HuH-7.5 (cell line): ENCODE results near the gene STRBP.
"Not testable (repeated sequence)": the region's sequence is repeated elsewhere in the genome, so short reads cannot be mapped to it uniquely, and the experiment has no call there.

Experiments
- DNase-seq: peaks from one replicate; pipeline ENCODE4 v3.0.0; 2011; ENCODE audit warnings: low spot score

Gene STRBP

DNA sequence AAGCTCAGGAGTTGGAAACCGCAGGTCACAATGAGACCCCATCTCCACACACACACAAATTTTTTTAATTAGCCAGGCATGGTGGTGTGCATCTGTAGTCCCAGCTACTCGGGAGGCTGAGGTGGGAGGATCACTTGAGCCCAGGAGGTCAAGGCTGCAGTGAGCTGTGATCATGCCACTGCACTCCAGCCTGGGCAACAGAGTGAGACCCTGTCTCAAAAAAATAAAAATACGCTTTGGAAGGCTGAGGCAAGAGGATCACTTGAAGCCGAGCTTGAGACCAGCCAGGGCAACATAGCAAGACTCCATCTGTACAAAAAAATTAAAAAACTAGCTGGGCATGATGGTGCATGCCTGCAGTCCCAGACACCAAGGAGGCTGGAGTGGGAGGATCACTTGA is 19.2 kb downstream of the STRBP start:
- DNase-seq = not testable (repeated sequence)

DNA sequence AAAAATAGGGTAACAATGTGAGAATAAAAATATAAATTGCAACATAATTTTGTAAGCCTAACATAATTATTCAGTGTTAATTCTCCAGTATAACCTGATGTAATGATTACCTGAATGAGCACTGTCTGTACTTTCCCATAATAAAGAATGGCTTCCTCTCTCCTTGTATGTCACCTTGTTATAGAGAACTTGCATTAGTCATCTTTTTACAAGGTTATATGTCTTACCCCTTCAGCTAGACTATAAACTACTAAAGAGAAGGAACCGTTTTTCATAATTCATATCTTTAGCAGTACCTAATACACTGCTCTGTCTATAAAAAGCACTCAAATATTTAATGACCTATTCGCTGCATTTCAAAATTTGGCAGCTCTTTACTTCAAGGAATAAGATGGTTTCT is 19.8 kb downstream of the STRBP start:
- DNase-seq = no peak

DNA sequence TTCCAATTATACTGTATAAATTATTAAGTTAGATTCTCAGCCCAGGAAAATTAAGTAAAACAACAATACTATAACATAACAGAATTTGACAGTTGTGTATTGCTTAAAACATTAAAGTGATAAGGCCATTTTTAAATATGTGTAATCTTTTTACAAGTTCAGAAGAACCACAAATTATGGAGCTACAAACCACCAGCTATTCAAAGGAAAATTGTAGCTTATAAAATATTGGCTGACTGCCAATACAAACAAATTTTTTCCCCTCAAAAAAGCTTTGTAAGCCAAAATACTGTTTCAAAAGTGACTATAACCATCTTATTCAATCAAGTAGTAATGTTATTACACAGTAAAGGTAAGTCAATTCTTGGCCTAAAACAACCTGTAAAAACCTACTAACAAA is 21.9 kb downstream of the STRBP start:
- no peak for DNase-seq

DNA sequence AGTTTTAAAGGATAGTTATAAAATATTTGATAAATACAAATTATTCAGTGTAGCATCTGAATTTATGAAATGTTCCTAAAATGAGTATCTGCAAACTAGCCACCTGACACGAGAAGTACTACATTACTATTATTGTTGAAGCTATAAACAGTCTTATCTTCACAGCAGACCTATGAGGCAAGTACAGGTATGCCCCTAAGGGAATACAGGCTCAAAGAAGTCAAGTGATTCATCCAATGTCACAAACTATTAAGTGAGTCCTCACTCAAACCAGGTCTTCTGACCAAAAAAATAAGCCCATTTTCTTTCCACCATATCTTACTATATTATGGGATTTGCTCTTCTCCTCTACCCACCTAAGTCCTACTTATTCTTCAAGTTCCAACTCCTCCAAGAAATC is 28.7 kb downstream of the STRBP start:
- DNase-seq = no peak

DNA sequence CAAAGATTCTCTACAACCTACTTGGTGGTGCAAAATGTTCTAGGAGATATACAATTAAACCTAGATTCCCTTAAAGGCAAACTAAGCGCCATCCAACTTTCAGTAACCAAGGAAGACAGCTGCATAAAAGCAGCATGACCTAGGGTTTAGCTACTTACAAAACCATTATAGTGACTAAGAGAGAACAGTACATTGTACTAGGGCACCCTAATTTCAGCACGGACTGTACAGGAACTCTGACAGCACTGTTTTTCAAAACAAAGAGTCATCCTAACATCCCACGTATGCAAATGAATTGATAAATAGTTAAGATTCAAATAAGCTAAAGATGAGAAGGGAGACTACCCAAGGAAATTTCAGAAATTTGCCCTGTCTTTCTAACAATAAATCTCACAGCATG is 30.0 kb downstream of the STRBP start:
- DNase-seq = no peak

DNA sequence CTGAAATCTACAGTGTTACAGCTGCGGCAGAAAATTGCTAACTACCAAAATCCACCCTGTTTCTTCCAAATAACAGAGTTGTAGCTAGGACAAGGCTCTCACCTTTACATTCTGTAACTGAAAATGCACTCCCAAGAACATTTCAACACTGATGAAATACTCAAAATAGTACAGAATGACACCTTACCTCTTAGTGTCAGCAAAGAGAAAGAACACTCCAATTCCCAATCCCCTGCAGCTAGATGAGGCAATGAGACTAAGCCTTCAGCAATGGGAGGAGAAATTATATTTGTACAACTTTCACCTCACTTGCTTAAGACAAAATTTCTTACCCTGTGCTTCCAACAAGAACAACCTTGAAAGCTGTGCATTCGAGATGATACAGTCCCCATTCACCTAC is 31.2 kb downstream of the STRBP start:
- no peak for DNase-seq

DNA sequence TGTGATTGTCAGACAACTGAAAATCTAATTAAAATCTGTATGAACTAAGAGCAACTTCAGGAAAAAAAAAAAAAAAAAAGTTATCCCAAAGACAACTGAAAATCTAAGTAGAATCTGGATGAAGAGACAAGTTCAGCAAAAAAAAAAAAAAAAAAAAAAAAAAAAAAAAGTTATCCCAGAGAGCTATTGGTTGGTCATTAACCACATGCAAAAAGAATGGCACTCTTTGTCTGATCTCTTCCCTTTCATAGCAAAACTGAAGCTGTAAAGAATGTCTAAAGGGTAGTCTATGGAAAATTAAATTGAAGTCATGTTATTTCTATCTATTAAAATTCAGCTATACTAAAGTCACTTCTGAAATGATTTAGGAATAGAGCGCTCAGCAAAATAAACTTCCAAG is 32.9 kb downstream of the STRBP start:
- DNase-seq = no peak

DNA sequence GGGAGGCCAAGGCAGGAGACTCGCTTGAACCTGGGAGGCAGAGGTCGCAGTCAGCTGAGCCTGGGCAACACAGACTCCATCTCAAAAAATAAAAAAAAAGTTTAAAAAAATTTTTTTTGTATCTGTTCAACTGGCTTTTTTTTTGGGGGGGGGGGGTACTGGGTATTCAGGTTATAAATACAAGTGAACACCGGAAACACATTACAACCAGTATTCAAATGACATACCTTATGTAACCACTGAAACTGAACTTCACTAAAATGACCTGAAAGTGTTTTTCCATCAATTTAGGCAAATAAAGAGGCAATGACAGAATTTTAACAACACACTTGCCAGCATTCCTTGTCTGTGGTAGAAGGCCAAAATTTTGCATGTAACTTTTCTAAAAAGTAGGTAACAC is 33.5 kb downstream of the STRBP start:
- DNase-seq = no peak

DNA sequence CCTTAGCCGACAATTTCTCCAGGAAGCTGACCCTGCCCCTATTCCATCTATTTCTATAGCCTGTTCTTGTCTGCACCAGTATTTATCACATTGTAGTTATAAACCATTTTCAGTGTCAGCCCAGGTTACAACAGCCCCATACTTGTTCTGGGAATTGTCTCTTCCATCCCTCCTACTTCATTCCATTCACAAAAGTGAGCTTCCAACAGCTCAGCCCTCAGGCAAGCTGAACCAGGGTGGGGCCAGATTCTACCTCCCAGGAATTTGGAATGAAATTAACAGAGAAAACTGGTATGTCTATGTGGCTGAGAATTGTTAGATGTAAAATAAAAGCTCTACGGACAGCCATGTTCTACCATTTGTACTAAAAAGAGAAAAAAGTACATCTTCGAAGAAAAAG is 36.1 kb downstream of the STRBP start:
- DNase-seq = no peak

DNA sequence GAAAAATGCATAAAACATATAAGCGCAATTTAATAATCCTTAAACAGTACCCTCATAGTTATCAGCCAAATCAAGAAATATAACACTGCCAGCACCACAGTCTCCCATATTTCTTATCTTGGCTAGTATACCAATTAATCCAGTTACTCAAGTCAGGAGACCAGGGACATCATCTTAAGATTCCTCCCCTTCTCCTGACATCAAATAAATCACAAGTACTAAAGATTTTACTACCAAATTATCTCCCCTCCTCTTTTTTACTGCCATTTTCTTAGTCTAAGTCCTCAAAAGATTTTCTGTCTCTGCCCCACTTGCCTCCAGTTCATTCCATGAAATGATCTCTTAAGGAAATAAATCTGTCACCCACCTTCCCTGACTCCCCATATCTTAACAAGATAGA is 37.0 kb downstream of the STRBP start:
- DNase-seq = no peak

DNA sequence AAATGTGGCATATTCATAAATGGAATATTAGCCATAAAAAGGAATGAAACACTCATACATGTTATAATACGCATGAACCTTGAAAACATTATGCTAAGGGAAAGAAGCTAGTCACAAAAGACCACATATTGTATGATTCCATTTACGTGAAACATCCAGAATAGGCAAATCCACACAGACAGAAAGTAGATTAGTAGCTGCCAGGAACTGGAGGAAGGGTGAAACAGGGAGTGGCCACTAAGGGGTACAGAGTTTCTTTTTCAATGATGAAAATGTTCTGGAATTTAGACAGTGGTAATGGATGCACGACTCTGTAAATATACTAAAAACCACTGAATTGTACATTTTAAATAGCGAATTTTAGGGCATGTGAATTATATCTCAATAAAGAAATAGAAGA is 39.4 kb downstream of the STRBP start:
- DNase-seq = no peak

DNA sequence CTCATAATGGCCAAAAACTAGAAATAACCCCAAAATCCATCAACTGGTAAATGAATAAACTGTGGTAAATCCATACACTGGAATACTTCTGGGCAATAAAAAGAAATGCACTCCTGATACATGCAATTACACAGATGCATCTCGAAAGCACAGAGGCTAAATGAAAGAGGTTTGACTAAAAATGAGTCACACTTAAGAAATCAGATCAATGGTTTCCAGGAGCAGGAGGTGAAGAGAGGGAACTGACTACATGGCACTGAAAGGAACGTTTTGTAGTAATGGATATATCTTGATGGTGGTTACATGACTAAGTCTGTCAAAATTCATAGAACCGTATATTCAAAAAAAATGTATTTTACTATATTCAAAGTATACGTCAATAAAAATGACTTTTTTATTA is 42.4 kb downstream of the STRBP start:
- DNase-seq = no peak

DNA sequence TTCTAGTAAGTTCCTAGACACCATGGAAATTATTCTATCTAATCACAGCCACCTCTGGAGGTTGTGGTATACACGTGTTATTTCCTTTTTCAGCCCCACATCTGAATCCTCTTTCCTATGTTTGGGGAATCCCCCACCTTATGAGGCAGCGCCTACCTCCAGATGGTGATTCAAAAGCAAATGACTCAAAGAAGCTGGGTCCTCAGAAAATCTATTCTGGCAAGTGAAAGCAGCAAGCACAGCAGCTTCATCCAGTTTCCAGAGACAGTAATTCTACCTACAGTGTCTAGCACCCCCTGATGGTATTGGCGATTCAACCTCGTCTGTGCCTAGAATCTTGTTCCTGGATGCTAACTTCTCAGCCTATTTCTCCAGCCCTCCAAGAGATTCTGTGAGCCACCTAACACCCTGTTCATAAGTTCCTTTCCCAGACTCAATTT is 43.0 kb downstream of the STRBP start:
- peak; percentile 42 for DNase-seq

DNA sequence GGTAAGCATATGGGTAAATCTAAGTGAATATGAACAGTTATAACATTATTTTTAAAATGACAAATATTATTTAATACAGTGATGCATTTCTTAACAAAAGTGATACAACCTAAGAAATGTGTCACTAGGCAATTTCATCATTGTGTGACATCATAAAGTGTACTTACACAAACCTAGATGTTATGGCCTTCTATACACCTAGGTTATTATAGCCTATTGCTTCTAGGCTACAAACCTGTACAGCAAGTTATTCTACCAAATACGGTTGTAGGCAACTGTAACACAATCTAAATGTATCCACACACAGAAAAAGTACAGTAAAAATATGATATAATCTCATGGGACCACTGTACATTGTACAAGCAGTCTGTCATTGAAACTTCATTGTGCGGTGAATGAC is 48.3 kb downstream of the STRBP start:
- no peak for DNase-seq

DNA sequence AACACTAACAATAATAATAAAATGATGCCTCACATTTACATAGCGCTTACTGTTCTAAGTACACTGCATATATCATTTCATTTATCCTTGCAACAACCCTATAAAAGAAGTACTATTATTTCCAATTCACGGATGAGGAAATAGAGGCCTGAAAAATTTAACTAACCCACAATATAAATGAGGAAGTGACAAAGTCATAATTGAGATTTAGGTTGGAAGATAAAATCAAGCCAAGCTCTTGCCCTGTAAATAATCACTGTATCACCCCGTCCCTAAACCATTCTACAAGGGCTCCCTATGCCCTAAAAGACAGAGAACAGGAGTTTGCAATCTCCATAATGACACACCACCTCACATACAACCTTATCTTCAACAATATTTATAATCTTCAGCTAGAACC is 49.6 kb downstream of the STRBP start:
- no peak for DNase-seq

DNA sequence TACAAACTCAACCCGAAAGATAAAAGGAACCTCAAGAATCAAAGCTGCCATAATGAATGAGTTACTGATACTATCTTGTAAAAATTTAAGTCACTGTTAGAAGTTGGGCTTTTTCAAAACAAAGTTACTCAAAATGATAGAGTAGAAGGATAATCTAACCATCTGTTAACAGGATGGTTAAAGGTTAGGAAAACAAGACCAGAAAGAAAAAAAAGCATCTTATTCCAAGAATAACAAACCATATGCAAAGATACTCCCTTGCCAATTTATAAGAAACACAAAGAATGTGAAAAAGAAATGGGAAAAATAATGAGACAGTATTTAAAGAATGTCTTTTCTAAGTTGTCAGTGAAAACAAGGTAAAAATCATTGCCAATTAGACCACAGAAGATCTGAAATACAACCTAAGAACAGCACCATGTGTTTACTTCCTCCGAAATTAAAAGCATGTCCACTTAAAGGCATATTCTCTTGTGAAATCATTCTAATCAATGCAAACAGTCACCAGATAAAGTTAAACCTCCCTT is 51.2 kb downstream of the STRBP start:
- DNase-seq = no peak

DNA sequence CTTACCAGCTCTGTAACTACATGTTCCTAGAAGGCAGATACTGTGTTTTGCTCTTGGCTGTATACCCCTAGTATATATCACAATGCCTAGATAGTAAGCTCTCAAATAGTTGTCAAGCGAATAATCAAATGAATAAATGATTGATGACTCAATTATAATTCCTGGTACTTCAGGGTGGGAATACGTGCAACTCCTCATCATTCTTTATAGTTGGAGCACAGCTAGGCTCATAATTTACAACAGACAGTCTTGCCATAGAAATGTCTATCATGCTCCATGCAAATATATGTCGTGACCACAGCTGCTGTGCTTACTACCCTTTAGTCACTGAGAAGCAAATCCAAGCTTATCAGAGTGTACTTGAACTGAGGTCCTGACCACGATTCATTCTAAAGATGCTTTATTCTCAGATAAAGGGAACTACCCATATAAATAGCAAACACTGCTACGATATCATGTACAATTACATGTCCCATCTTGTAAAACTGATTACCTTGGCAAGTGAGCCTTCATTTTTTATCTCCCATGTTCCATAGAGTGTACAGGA is 52.1 kb downstream of the STRBP start:
- no peak for DNase-seq

DNA sequence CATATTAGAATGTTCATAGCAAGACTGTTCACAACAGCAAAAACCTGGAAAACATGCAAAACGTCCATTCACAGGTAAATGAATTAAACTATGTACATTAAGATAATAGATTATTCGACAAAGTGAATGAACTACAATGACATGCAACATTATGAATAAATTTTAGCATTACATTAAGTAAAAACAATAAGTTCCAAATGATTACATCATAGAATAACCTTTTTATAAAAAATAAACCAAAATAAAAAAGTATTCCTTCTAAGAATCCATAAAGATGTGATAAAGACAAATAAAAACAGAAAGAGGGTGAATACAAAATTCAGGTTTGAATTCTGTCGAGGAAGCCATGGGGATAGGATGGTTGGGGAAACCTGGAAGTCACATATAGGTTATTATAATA is 57.3 kb downstream of the STRBP start:
- DNase-seq = no peak

DNA sequence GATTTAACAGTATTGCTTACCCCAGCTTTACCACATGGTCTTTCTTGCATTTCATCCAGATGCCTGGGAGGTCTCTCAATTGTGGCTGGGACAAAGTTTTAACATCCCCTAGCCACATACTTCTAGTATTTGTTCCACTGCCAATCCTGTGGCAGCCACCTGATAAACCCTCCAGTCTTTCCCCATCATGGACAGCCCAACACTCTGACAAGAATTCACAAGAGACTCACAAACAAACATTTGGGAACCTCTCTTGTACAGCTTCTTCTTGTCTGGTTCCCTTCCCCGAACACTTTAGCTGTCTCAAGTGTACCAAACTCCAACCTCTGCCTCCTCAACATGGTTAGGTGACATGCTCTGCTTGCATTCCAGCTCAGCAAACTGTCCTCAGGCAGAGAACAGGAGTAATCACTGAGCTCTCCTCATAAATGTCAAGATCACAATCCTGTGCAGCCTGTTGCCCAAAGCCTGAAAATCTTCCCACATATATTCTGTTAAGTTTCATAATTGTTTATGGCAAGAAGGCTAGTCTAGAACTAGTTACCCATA is 59.7 kb downstream of the STRBP start:
- no peak for DNase-seq

DNA sequence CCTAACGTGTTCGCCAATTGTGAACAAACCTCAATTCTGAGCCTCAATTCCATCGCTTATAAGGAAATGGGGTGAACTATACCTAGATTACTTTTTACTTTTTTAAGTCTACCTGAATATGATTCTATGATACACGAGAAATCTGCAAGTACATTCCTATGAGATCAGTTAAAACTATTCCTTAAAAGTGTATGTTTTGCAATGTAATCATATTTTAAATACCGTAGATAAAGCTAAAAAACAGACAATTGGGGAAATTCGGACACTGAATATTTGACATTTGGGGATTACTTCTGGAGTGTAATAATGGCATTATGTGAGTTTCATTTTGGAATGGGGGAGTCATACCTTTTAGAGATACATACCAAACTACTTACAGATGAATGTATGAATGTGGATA is 62.3 kb downstream of the STRBP start:
- DNase-seq = no peak

DNA sequence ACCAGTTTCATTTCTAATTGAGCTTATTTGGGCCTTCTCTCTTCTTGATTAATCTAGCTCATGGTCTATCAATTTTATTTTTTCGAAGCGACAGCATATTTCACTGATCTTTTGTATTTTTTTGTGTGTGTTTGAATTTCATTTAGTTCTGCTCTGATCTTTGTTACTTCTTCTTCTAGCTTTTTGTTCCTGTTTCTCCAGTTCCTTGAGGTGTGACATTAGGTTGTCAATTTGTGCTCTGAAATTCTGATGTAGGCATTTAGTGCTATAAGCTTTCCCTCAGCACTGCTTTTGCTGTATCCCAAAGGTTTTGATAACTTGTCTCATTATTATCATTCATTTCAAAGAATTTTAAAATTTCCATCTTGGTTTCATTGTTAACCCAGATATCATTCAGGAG is 67.3 kb downstream of the STRBP start:
- DNase-seq = no peak

DNA sequence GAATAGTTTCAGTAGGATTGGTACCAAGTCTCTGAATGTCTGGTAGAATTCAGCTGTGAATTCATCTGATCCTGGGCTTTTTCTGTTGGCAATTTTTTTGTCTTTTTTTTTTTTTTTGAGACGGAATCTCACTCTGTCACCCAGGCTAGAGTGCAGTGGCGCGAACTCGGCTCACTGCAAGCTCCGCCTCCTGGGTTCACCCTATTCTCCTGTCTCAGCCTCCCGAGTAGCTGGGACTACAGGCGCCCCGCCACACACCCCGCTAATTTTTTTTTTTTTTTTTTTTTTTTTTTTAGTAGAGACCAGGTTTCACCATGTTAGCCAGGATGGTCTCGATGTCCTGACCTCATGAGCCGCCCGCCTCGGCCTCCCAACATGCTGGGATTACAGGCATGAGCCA is 67.9 kb downstream of the STRBP start:
- not testable (repeated sequence) for DNase-seq

DNA sequence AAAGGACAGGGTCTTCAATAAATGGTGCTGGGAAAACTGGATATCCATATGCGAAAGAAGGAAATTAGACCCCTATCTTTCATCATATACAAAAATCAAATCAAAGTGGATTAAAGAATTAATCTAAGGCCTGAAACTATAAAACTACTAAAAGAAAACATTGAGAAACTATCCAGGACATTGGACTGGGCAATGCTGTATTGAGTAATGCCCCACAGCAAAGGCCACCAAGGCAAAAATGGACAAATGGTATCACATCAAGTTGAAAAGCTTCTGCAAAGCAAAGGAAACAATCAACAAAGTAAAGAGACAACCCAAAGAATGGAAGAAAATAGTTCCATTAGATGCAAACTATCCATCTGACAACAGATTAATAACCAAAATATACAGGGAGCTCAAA is 72.3 kb downstream of the STRBP start:
- no peak for DNase-seq

DNA sequence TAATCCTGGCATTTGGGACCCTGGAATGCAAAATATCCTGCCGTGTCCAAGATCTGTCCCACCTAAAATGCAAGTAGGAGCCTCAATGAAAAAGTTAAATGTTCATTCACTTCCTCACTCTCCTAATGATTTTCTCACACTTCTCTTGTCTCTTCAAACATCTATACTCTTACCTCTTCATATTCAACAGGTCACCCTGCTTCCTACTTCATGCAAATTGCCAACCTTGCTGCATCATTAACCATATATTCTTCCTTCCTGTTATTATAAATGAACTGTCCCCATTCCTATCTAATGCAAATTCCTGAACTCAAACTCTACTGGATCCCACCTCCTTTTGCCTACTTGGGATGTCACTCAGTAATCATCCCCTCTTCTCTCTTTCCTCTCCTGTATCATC is 74.4 kb downstream of the STRBP start:
- DNase-seq = no peak

DNA sequence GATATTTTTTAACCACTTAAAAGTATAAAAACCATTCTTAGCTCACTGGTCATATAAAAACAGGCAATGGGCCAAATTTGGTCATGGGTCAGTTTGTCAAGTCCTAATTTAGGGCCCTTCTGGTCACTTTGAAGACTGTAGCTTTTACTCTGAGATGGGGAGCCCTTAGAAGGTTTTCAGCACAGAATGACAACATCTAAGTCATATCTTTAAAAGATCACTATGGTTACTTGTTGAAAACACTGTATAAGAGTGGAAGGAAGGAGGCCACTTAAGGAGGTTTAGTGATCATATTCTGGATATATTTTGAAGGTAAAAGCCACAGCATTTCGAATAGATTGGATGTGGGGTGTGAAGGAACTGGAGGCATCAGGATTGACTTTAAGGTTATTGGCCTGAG is 76.7 kb downstream of the STRBP start:
- DNase-seq = no peak
